Activated B cell treated with CpG ODN at 0.5 μM for 24 hours (primary cell): Measurements from ENCODE around the gene PRPH2. TPM values are rescaled to one million over a fixed set of nuclear protein-coding genes. Genes with fewer than 3 reads are reported as not detected.

Experiments used
- ATAC-seq: fragments of 200-7000 bp; cut with Tn5 transposase; one replicate; pipeline ENCODE4 v1.10.0; 2021; ENCODE audit warnings: low read depth, mild to moderate bottlenecking, moderate library complexity
- CTCF ChIA-PET: fragments of 350-600 bp; sonication (Branson Sonifier 250); formaldehyde crosslinking; loops from one replicate; lab custom pipeline; 2021; ENCODE audit warnings: antibody characterized with exemption; lab: Charles Lee
- POLR2A ChIA-PET: fragments of 350-600 bp; sonication (Branson Sonifier 250); formaldehyde crosslinking; loops from one replicate; lab custom pipeline; 2021; ENCODE audit warnings: antibody characterized with exemption; lab: Charles Lee
- DNase-seq: peaks from one replicate; pipeline ENCODE4 v3.0.0; 2022
- H3K27ac Mint-ChIP-seq: one replicate; pipeline ENCODE4 v1.8.0; 2020; ENCODE audit warnings: mixed read lengths
- H3K27me3 Mint-ChIP-seq: one replicate; pipeline ENCODE4 v1.8.0; 2021; ENCODE audit warnings: mixed read lengths
- H3K36me3 Mint-ChIP-seq: one replicate; pipeline ENCODE4 v1.8.0; 2021; ENCODE audit warnings: low read depth, mixed read lengths
- H3K4me1 Mint-ChIP-seq: one replicate; pipeline ENCODE4 v1.8.0; 2021; ENCODE audit warnings: mixed read lengths
- H3K4me3 Mint-ChIP-seq: one replicate; pipeline ENCODE4 v1.8.0; 2020; ENCODE audit warnings: mild to moderate bottlenecking, mixed read lengths
- H3K9me3 Mint-ChIP-seq: one replicate; pipeline ENCODE4 v1.8.0; 2020; ENCODE audit warnings: mixed read lengths
- intact Hi-C: fragments of 100-400 bp; cut with micrococcal nuclease; formaldehyde crosslinking; loops from one replicate; pipeline ENCODE4 v1.15.1; 2024
- total RNA-seq: library from RNA; stranded (reverse); gene quantifications from 2 replicates; pipeline ENCODE4 v1.2.3, GENCODE V29; 2022
- TF ChIP-seq, protein P1 (sequence below): fragments of 200-600 bp; IDR thresholded peaks from one replicate; pipeline ENCODE4 v1.8.0; 2022; ENCODE audit warnings: antibody characterized with exemption, mild to moderate bottlenecking

The PRPH2 gene
- total RNA-seq, 1 donor from 2014 or later = not detected

DNA sequence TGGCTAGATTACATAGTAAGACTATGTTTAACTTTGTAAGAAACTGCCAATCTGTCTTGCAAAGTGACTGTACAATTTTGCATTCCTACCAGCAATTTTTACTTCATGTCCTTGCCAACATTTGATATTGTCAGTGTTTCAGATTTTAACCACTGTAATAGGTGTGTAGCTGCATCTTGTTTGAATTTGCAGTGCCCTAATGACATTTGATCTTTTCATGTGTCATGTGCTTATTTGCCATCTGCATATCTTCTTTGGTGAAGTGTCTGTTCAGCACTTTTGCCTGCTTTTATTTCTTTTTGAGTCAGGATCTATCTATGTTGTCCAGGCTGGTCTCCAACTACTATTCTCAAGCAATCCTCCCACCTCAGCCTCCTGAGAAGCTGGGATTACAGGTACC, 2.4 kb upstream of the PRPH2 start:
- TF ChIP-seq, protein P1, sequence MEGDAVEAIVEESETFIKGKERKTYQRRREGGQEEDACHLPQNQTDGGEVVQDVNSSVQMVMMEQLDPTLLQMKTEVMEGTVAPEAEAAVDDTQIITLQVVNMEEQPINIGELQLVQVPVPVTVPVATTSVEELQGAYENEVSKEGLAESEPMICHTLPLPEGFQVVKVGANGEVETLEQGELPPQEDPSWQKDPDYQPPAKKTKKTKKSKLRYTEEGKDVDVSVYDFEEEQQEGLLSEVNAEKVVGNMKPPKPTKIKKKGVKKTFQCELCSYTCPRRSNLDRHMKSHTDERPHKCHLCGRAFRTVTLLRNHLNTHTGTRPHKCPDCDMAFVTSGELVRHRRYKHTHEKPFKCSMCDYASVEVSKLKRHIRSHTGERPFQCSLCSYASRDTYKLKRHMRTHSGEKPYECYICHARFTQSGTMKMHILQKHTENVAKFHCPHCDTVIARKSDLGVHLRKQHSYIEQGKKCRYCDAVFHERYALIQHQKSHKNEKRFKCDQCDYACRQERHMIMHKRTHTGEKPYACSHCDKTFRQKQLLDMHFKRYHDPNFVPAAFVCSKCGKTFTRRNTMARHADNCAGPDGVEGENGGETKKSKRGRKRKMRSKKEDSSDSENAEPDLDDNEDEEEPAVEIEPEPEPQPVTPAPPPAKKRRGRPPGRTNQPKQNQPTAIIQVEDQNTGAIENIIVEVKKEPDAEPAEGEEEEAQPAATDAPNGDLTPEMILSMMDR = no peak
- Mint-ChIP-seq H3K27me3 (peaks cover 8% of the 10 kb centered on the region), H3K36me3 (peaks cover 2% of the 10 kb centered on the region), H3K9me3 (no peaks in the 10 kb centered on the region), H3K27ac (no peak overlapping the region), H3K4me3 (no peak overlapping the region), H3K4me1 (peaks cover 19% of the 10 kb centered on the region)
- ATAC-seq (no peak), DNase-seq (no peak)
- POLR2A ChIA-PET = interaction anchor here (4.3 to 5.6 kb wide), 2 partner anchors 21 to 59 kb away, joined by 104 to 109 read pairs; partner anchors contain the start of genes BICRAL and TBCC
- CTCF ChIA-PET = interaction anchor here (0.6 to 4.8 kb wide), 2 partner anchors 61 to 101 kb away, joined by 3 to 68 read pairs; no protein-coding TSS in a partner anchor
- intact Hi-C loops = loop anchor here (5.0 kb wide), 2 partner anchors 33 to 287 kb away; partner anchors contain the start of genes KLHDC3 and MEA1

GRCh38 chr6:42720739-42721138, 1.7 kb downstream of the PRPH2 start:
- DNase-seq (no peak), ATAC-seq (no peak)
- intact Hi-C loops = no loop called here
- H3K27me3 Mint-ChIP-seq = peaks cover 8% of the 10 kb centered on the region
- POLR2A ChIA-PET = no interaction called here
- H3K4me3 Mint-ChIP-seq = no peak overlapping the region
- TF ChIP-seq, protein P1 = no peak
- CTCF ChIA-PET = no interaction called here
- H3K36me3 Mint-ChIP-seq = no peaks in the 10 kb centered on the region
- peaks cover 4% of the 10 kb centered on the region for H3K4me1 Mint-ChIP-seq
- H3K9me3 Mint-ChIP-seq = no peaks in the 10 kb centered on the region
- H3K27ac Mint-ChIP-seq = no peak overlapping the region

DNA sequence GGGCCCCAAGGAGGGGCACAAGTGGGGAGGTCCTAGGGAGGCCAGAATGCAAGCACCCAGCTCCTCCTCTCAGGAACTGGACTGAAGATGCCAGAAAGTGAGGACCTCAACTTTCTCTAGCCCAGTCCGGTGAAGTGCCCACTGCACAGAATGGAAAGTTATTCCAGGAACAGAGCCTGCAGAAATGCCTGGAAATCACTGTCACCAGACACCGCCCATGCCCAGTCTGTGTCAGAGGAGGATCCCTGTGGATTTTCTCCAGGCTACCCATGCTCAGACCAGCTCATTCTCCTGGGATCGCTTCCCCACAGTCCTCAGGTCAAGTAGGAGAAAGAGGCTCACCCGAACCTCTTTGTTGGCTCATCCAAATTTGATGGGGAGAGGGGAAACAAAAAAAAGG, 6.5 kb downstream of the PRPH2 start:
- DNase-seq = no peak
- peaks cover 5% of the 10 kb centered on the region for H3K27me3 Mint-ChIP-seq
- ChIA-PET POLR2A (no interaction called here), CTCF (interaction anchor here (1.2 kb wide), 1 partner anchor 10 kb away, joined by 3 read pairs; no protein-coding TSS in a partner anchor)
- H3K4me1 Mint-ChIP-seq = peaks cover 3% of the 10 kb centered on the region
- no peaks in the 10 kb centered on the region for H3K9me3 Mint-ChIP-seq
- intact Hi-C loops = no loop called here
- H3K27ac Mint-ChIP-seq = no peak overlapping the region
- no peaks in the 10 kb centered on the region for H3K36me3 Mint-ChIP-seq
- TF ChIP-seq, protein P1 = no peak
- no peak overlapping the region for H3K4me3 Mint-ChIP-seq
- ATAC-seq = no peak

DNA sequence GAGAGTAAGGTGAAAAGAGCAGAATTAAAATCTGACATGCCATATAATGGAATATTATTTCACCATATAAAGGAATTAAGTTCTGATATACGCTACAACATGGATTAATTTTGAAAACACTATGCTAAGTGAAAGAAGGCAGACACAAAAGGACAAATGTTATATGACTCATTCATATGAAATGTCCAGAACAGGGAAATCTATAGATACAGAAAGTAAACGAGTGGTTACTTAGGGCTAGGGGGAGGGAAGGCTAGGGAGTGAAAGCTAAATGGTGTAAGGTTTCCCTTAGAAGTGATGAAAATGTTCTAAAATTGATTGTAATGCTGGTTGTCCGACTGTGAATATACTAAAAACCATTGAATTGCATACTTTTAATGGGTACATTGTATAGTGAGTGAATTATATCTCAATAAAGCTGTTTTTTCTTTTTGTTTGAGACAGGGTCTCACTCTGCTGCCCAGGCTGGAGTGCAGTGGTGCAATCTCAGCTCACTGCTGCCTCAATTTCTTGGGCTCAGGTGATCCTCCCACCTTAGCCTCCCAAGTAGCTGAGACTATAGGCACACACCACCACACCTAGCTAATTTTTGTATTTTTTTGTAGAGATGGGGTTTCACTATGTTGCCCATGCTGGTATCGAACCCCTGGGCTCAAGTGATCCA, 8.2 kb downstream of the PRPH2 start:
- no peaks in the 10 kb centered on the region for H3K9me3 Mint-ChIP-seq
- CTCF ChIA-PET = no interaction called here
- H3K4me1 Mint-ChIP-seq = peaks cover 3% of the 10 kb centered on the region
- H3K4me3 Mint-ChIP-seq = no peak overlapping the region
- no peak overlapping the region for H3K27ac Mint-ChIP-seq
- intact Hi-C loops = no loop called here
- H3K36me3 Mint-ChIP-seq = no peaks in the 10 kb centered on the region
- ATAC-seq (no peak), DNase-seq (no peak)
- TF ChIP-seq, protein P1 = no peak
- POLR2A ChIA-PET = interaction anchor here (1.1 kb wide), 1 partner anchor 32 kb away, joined by 4 read pairs; the partner anchor contains the start of gene TBCC
- no peaks in the 10 kb centered on the region for H3K27me3 Mint-ChIP-seq

DNA sequence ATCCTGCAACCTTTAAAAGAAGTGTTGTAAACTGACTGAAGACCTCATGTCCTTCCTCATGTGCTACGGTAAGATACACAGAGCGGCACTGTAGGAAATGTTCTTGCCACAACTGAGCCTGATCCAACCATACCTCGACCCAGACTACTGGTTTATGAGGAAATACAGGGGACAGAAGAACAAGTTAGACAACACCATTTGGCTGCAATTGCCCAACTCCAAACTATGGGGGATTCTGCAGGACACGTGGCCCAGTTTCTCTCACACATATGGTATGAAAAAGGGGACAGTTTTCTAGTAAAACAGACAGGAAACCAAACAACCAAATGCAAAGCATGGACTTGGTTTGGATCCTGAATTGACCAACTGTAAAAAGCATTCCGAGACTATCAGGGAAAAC, 10.5 kb downstream of the PRPH2 start:
- Mint-ChIP-seq H3K4me1 (no peaks in the 10 kb centered on the region), H3K27ac (no peak overlapping the region), H3K9me3 (no peaks in the 10 kb centered on the region), H3K27me3 (no peaks in the 10 kb centered on the region), H3K4me3 (no peak overlapping the region), H3K36me3 (no peaks in the 10 kb centered on the region)
- POLR2A ChIA-PET = interaction anchor here (0.6 to 1.0 kb wide), 2 partner anchors 10 to 36 kb away, joined by 3 to 18 read pairs; no protein-coding TSS in a partner anchor
- intact Hi-C loops = no loop called here
- DNase-seq (no peak), ATAC-seq (no peak)
- CTCF ChIA-PET = no interaction called here
- TF ChIP-seq, protein P1 = no peak
